HEK293 (cell line): ENCODE measurements around the gene ACTA2.
A peak's percentile ranks its signal among the peaks of the same experiment; 100 is the strongest.

ENCODE experiments used
- CTCF ChIA-PET: fragments of 350-600 bp; formaldehyde crosslinking; extraction: SDS; loops from one replicate; lab custom pipeline; 2021; ENCODE audit warnings: antibody characterized with exemption; lab: Yijun Ruan, JAX
- POLR2A ChIA-PET: fragments of 300-600 bp; formaldehyde crosslinking; extraction: SDS; loops from one replicate; lab custom pipeline; 2020; ENCODE audit warnings: antibody characterized with exemption, inconsistent platforms; lab: Yijun Ruan, JAX
- H3K27ac ChIP-seq: fragments of 200-500 bp; sonication (Bioruptor generic); 2 replicates; pipeline ENCODE4 v1.5.1; 2014; ENCODE audit warnings: low read depth, low read length, control low read depth, inconsistent platforms; ENCODE audit errors: extremely low read depth
- H3K36me3 ChIP-seq, 2 experiments: fragments of 200-500 bp in 1 of 2; sonication (Bioruptor generic) in 1 of 2; 1 replicate in 1 of 2; 2 replicates in 1 of 2; pipeline ENCODE4 v1.5.1; 2014 to 2017; ENCODE audit warnings: inconsistent platforms in 2 of 2, low read length in 2 of 2; ENCODE audit not compliant: control insufficient read depth in 2 of 2, insufficient read depth in 1 of 2
- H3K4me1 ChIP-seq: fragments of 200-500 bp; sonication (Bioruptor generic); 2 replicates; pipeline ENCODE4 v1.5.1; 2014; ENCODE audit warnings: mild to moderate bottlenecking, low read length, inconsistent platforms; ENCODE audit not compliant: control insufficient read depth, insufficient read depth
- H3K4me3 ChIP-seq: 2 replicates; pipeline ENCODE4 v1.5.1; 2011; ENCODE audit warnings: low read depth, mild to moderate bottlenecking, control low read depth, low read length, moderate library complexity
- H3K9me3 ChIP-seq: fragments of 200-500 bp; sonication (Bioruptor generic); 2 replicates; pipeline ENCODE4 v1.5.1; 2014; ENCODE audit warnings: low read depth, low read length, inconsistent platforms; ENCODE audit not compliant: control insufficient read depth, insufficient read depth
- ATF2 ChIP-seq: fragments of 450-650 bp; formaldehyde crosslinking; IDR thresholded peaks from 2 replicates; pipeline ENCODE4 v1.5.1; 2016; ENCODE audit warnings: missing biosample characterization, missing genetic modification characterization, low read depth
- BCL11B ChIP-seq: fragments of 450-650 bp; formaldehyde crosslinking; IDR thresholded peaks from 2 replicates; pipeline ENCODE4 v1.5.1; 2016; ENCODE audit warnings: low read depth, missing biosample characterization, missing genetic modification characterization
- KLF9 ChIP-seq: fragments of 450-650 bp; formaldehyde crosslinking; IDR thresholded peaks from 2 replicates; pipeline ENCODE4 v1.5.1; 2016; ENCODE audit warnings: missing biosample characterization, missing genetic modification characterization, low read depth
- MZF1 ChIP-seq: fragments of 450-650 bp; formaldehyde crosslinking; IDR thresholded peaks from 2 replicates; pipeline ENCODE4 v1.5.1; 2017; ENCODE audit warnings: missing biosample characterization, missing genetic modification characterization, borderline replicate concordance
- PBX3 ChIP-seq: sonication (generic); formaldehyde crosslinking; IDR thresholded peaks from 2 replicates; pipeline ENCODE4 v1.8.1; 2022; ENCODE audit warnings: mild to moderate bottlenecking, moderate library complexity, missing genetic modification reagents
- PRDM1 ChIP-seq: fragments of 450-650 bp; formaldehyde crosslinking; IDR thresholded peaks from 2 replicates; pipeline ENCODE4; 2016; ENCODE audit warnings: missing biosample characterization, missing genetic modification characterization
- PRDM4 ChIP-seq: fragments of 450-650 bp; formaldehyde crosslinking; IDR thresholded peaks from 2 replicates; pipeline ENCODE4 v1.5.1; 2017; ENCODE audit warnings: missing biosample characterization, missing genetic modification characterization
- PRDM6 ChIP-seq: fragments of 450-650 bp; formaldehyde crosslinking; IDR thresholded peaks from 2 replicates; pipeline ENCODE4 v1.5.1; 2017; ENCODE audit warnings: missing biosample characterization, missing genetic modification characterization
- SALL2 ChIP-seq: fragments of 450-650 bp; formaldehyde crosslinking; IDR thresholded peaks from 2 replicates; pipeline ENCODE4 v1.5.0; 2017; ENCODE audit warnings: missing biosample characterization, mild to moderate bottlenecking, missing genetic modification characterization, borderline replicate concordance
- SCRT1 ChIP-seq: fragments of 450-650 bp; formaldehyde crosslinking; IDR thresholded peaks from 2 replicates; pipeline ENCODE4 v1.5.1; 2016; ENCODE audit warnings: missing biosample characterization, missing genetic modification characterization, borderline replicate concordance
- SCRT2 ChIP-seq: fragments of 450-650 bp; formaldehyde crosslinking; IDR thresholded peaks from 2 replicates; pipeline ENCODE4 v1.5.1; 2016; ENCODE audit warnings: missing biosample characterization, missing genetic modification characterization
- SP3 ChIP-seq: fragments of 450-650 bp; formaldehyde crosslinking; IDR thresholded peaks from 2 replicates; pipeline ENCODE4 v1.5.1; 2016; ENCODE audit warnings: missing biosample characterization, missing genetic modification characterization
- SP7 ChIP-seq: fragments of 450-650 bp; formaldehyde crosslinking; IDR thresholded peaks from 2 replicates; pipeline ENCODE4 v1.5.1; 2016; ENCODE audit warnings: missing biosample characterization, missing genetic modification characterization
- ZBTB17 ChIP-seq: fragments of 450-650 bp; formaldehyde crosslinking; IDR thresholded peaks from 2 replicates; pipeline ENCODE4 v1.5.1; 2016; ENCODE audit warnings: missing biosample characterization, missing genetic modification characterization
- ZBTB21 ChIP-seq: fragments of 450-650 bp; formaldehyde crosslinking; IDR thresholded peaks from 2 replicates; pipeline ENCODE4 v1.5.1; 2017; ENCODE audit warnings: missing biosample characterization, missing genetic modification characterization
- ZBTB48 ChIP-seq: fragments of 450-650 bp; formaldehyde crosslinking; IDR thresholded peaks from 2 replicates; pipeline ENCODE4 v1.5.1; 2016; ENCODE audit warnings: missing biosample characterization, missing genetic modification characterization
- ZIC2 ChIP-seq: fragments of 450-650 bp; formaldehyde crosslinking; IDR thresholded peaks from 2 replicates; pipeline ENCODE4 v1.5.1; 2016; ENCODE audit warnings: missing biosample characterization, missing genetic modification characterization
- ZNF140 ChIP-seq: fragments of 450-650 bp; formaldehyde crosslinking; IDR thresholded peaks from 2 replicates; pipeline ENCODE4 v1.5.1; 2016; ENCODE audit warnings: missing biosample characterization, missing genetic modification characterization
- ZNF266 ChIP-seq: fragments of 450-650 bp; formaldehyde crosslinking; IDR thresholded peaks from 2 replicates; pipeline ENCODE4 v1.5.1; 2016; ENCODE audit warnings: missing biosample characterization, missing genetic modification characterization, low read depth
- ZNF362 ChIP-seq: fragments of 450-650 bp; formaldehyde crosslinking; IDR thresholded peaks from 2 replicates; pipeline ENCODE4 v1.5.1; 2016; ENCODE audit warnings: missing biosample characterization, missing genetic modification characterization
- ZNF513 ChIP-seq: fragments of 450-650 bp; IDR thresholded peaks from 2 replicates; pipeline ENCODE4 v1.5.1; 2018; ENCODE audit warnings: missing biosample characterization, missing genetic modification characterization
- ZNF530 ChIP-seq: fragments of 450-650 bp; formaldehyde crosslinking; IDR thresholded peaks from 2 replicates; pipeline ENCODE4 v1.5.1; 2016; ENCODE audit warnings: low read depth, missing biosample characterization, missing genetic modification characterization
- ZNF629 ChIP-seq: fragments of 450-650 bp; formaldehyde crosslinking; IDR thresholded peaks from 2 replicates; pipeline ENCODE4 v1.5.1; 2017; ENCODE audit warnings: missing biosample characterization, missing genetic modification characterization
- ZNF791 ChIP-seq: fragments of 450-650 bp; formaldehyde crosslinking; IDR thresholded peaks from 2 replicates; pipeline ENCODE4 v1.5.1; 2016; ENCODE audit warnings: missing biosample characterization, missing genetic modification characterization
- ZNF843 ChIP-seq: fragments of 450-650 bp; formaldehyde crosslinking; IDR thresholded peaks from 2 replicates; pipeline ENCODE4 v1.5.1; 2016; ENCODE audit warnings: missing biosample characterization, missing genetic modification characterization

ACTA2 gene

GRCh38 chr10:88979603-88980002 lies 27.0 kb upstream of the ACTA2 start (continued):
- TF ChIP-seq ZNF513 (tag by site-specific recombination): no peak
- TF ChIP-seq ZBTB48 (tag by site-specific recombination): no peak
- TF ChIP-seq SP7 (tag by site-specific recombination): no peak
- no peak for TF ChIP-seq SP3

- Histone ChIP-seq H3K4me3 (no peak overlapping the region), H3K4me1 (peaks cover 17% of the 10 kb centered on the region), H3K36me3 (no peaks in the 10 kb centered on the region), H3K9me3 (no peaks in the 10 kb centered on the region)
- ChIA-PET CTCF (interaction anchor here (0.6 to 1.6 kb wide), 6 partner anchors 8 to 412 kb away, joined by 3 to 9 read pairs (median 4); no protein-coding TSS in a partner anchor), POLR2A (interaction anchor here (0.7 kb wide), 1 partner anchor 11 kb away, joined by 3 read pairs; the partner anchor contains the start of gene FAS)
- TF ChIP-seq ZBTB48 (tag by site-specific recombination) (peak; percentile 73; the same call in 1 of the 2 replicates), ZIC2 (tag by site-specific recombination) (peak; percentile 69), ZNF629 (no peak), PBX3 (CRISPR knock-in tag) (no peak), ZNF266 (tag by site-specific recombination) (no peak), ATF2 (tag by site-specific recombination) (peak; percentile 33; the same call in 1 of the 2 replicates), ZNF791 (tag by site-specific recombination) (no peak), ZBTB21 (tag by site-specific recombination) (peak; percentile 34; the same call in 1 of the 2 replicates), ZNF530 (tag by site-specific recombination) (no peak), ZNF362 (tag by site-specific recombination) (peak; percentile 62; the same call in 1 of the 2 replicates), ZNF843 (tag by site-specific recombination) (no peak), SCRT1 (tag by site-specific recombination) (peak; percentile 52; the same call in 1 of the 2 replicates), PRDM6 (peak; percentile 79), MZF1 (tag by site-specific recombination) (peak; percentile 64; the same call in 1 of the 2 replicates), ZNF140 (tag by site-specific recombination) (peak; percentile 32; the same call in 1 of the 2 replicates), BCL11B (tag by site-specific recombination) (no peak), PRDM1 (tag by site-specific recombination) (peak; percentile 88), ZBTB17 (tag by site-specific recombination) (peak; percentile 85), SCRT2 (peak; percentile 58; the same call in 1 of the 2 replicates), KLF9 (tag by site-specific recombination) (no peak), SALL2 (tag by site-specific recombination) (no peak), PRDM4 (no peak)
- TF ChIP-seq, all 188 proteins: peak for 12
- H3K27ac ChIP-seq: no peak overlapping the region
These were observed 26.6 kb upstream of the ACTA2 start for GRCh38 chr10:88979153-88979562.
